Fibroblast of lung (primary cell): ENCODE results near the gene EIF5. TPM values are rescaled to one million over a fixed set of nuclear protein-coding genes. Genes with fewer than 3 reads are reported as not detected.

ENCODE experiments used
- DNase-seq, 2 donors: peaks; one replicate each; pipeline versions ENCODE4 v3.0.0 to v3.0.0-alpha.2; 2010; ENCODE audit warnings: low read depth in 2 of 2
- H2AFZ ChIP-seq: 2 replicates; pipeline ENCODE4 v1.5.1; 2012; ENCODE audit warnings: low read length, control low read depth, inconsistent platforms
- H3K27ac ChIP-seq: 2 replicates; pipeline ENCODE4 v1.5.1; 2011; ENCODE audit warnings: low read length, control low read depth; ENCODE audit not compliant: insufficient read depth
- H3K27me3 ChIP-seq: 2 replicates; pipeline ENCODE4 v1.5.1; 2011; ENCODE audit warnings: mild to moderate bottlenecking, low read length; ENCODE audit not compliant: control insufficient read depth, insufficient read depth
- H3K36me3 ChIP-seq: 2 replicates; pipeline ENCODE4 v1.5.1; 2011; ENCODE audit warnings: low read length; ENCODE audit not compliant: control insufficient read depth, insufficient read depth
- H3K4me1 ChIP-seq: 2 replicates; pipeline ENCODE4 v1.5.1; 2011; ENCODE audit warnings: low read length; ENCODE audit not compliant: control insufficient read depth, insufficient read depth; ENCODE audit errors: extremely low read depth
- H3K4me2 ChIP-seq: 2 replicates; pipeline ENCODE4 v1.5.1; 2011; ENCODE audit warnings: low read length, control low read depth; ENCODE audit not compliant: insufficient read depth; ENCODE audit errors: extremely low read depth
- H3K4me3 ChIP-seq, 4 experiments: fragments of 200-600 bp in 1 of 4; sonication (generic) in 1 of 4; replicated peaks in 1 of 4; 2 replicates each; pipeline ENCODE4 v1.5.1; 2011 to 2016; ENCODE audit warnings: low read length in 4 of 4, low read depth in 3 of 4, mild to moderate bottlenecking in 3 of 4, control low read depth in 2 of 4, inconsistent platforms in 1 of 4, mixed read lengths in 1 of 4; ENCODE audit not compliant: insufficient read depth in 1 of 4; ENCODE audit errors: control extremely low read depth in 1 of 4
- H3K79me2 ChIP-seq: 2 replicates; pipeline ENCODE4 v1.5.1; 2012; ENCODE audit warnings: mild to moderate bottlenecking, low read length, inconsistent platforms; ENCODE audit not compliant: control insufficient read depth, insufficient read depth
- H3K9ac ChIP-seq: 2 replicates; pipeline ENCODE4 v1.5.1; 2011; ENCODE audit warnings: mild to moderate bottlenecking, low read length, control low read depth; ENCODE audit not compliant: insufficient read depth
- H3K9me3 ChIP-seq: 2 replicates; pipeline ENCODE4 v1.5.1; 2012; ENCODE audit warnings: low read depth, low read length; ENCODE audit not compliant: control insufficient read depth, insufficient read depth
- H4K20me1 ChIP-seq: 2 replicates; pipeline ENCODE4 v1.5.1; 2011; ENCODE audit warnings: low read length; ENCODE audit not compliant: control insufficient read depth, insufficient read depth; ENCODE audit errors: extremely low read depth
- CTCF ChIP-seq, 2 donors: IDR thresholded peaks in 1 of 2; conservative IDR thresholded peaks in 1 of 2; 1 replicate in 1 of 2; 2 replicates in 1 of 2; pipeline ENCODE4 v1.5.1; 2011 to 2012; ENCODE audit warnings: low read length in 2 of 2, control low read depth in 1 of 2, inconsistent platforms in 1 of 2, low read depth in 1 of 2, mild to moderate bottlenecking in 1 of 2
- EZH2 ChIP-seq: IDR thresholded peaks from 2 replicates; pipeline ENCODE4 v1.5.1; 2012; ENCODE audit warnings: low read length, control low read depth, mild to moderate bottlenecking; ENCODE audit errors: missing control alignments
- polyA plus RNA-seq, 2 donors: library from polyadenylated mRNA; depleted of rRNA in 1 of 2; stranded (reverse) in 1 of 2; unstranded in 1 of 2; fragments of >200 nt; gene quantifications; 2 replicates each; pipeline ENCODE4 v1.2.1, GENCODE V29; 2011 to 2012; ENCODE audit warnings: missing spikeins in 1 of 2
- total RNA-seq: library from RNA; depleted of rRNA; stranded (reverse); fragments of >200 nt; gene quantifications from 2 replicates; pipeline ENCODE4 v1.2.1, GENCODE V29; 2014

Gene EIF5
- total and polyA plus RNA-seq, 2 donors (not counting 1 experiment from before 2014, with no cell fraction given), result 185 to 400 TPM

GRCh38 chr14:103385929-103386712 is 52.1 kb downstream of the EIF5 start:
- Histone ChIP-seq H3K9me3 (no peaks in the 10 kb centered on the region), H3K27me3 (no peaks in the 10 kb centered on the region), H3K36me3 (no peaks in the 10 kb centered on the region), H3K27ac (peak overlapping the region; percentile 91), H3K4me1 (peaks cover 9% of the 10 kb centered on the region), H3K79me2 (peaks cover 56% of the 10 kb centered on the region), H3K9ac (peak overlapping the region; percentile 98), H3K4me2 (peak overlapping the region; percentile 86), H3K4me3 (peak overlapping the region; percentile 95 to 99 (median 98)), H4K20me1 (peaks cover 6% of the 10 kb centered on the region), H2AFZ (no peak overlapping the region)
- TF ChIP-seq EZH2, result no peak
- TF ChIP-seq CTCF (conservative IDR thresholded peaks at IDR 0.05 in 1 of 2, IDR thresholded peaks at IDR 0.05 in 1 of 2; ENCODE audit: low read depth in 1 of 2, low read length in 2 of 2), result no peak
- DNase-seq, result peak in 1 of 2 donors; percentile 25

- Histone ChIP-seq H3K9me3 (no peaks in the 10 kb centered on the region), H3K27ac (peak overlapping the region; percentile 91), H3K4me1 (peaks cover 9% of the 10 kb centered on the region), H3K36me3 (no peaks in the 10 kb centered on the region), H3K4me2 (peak overlapping the region; percentile 86), H3K4me3 (peak overlapping the region; percentile 95 to 99 (median 98)), H3K9ac (peak overlapping the region; percentile 98), H2AFZ (no peak overlapping the region), H3K79me2 (peaks cover 62% of the 10 kb centered on the region), H3K27me3 (no peaks in the 10 kb centered on the region), H4K20me1 (peaks cover 6% of the 10 kb centered on the region)
- peak in 1 of 2 donors; percentile 42 for DNase-seq
- no peak for TF ChIP-seq CTCF (conservative IDR thresholded peaks at IDR 0.05 in 1 of 2, IDR thresholded peaks at IDR 0.05 in 1 of 2; ENCODE audit: low read depth in 1 of 2, low read length in 2 of 2)
- no peak for TF ChIP-seq EZH2
These were observed 52.8 kb downstream of the EIF5 start for GRCh38 chr14:103386713-103387329.

DNA sequence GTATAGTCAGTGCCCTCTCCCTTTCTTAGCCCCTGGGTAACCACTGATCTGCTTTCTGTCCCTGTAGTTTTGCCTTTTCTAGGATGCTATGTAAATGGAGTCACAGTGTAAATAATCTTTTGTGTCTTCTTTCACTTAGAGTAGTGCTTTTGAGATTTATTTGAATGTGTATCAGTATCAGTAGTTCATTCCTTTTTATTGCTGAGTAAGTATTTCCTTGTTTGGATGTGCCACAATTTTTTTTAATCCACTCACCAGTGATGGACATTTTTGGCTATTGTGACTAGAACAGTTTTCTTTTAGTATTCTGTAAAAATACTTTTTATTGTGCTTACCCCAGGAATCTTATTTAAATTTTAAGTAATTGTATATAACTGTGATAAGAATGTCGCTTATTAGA is 54.6 kb downstream of the EIF5 start:
- Histone ChIP-seq H3K4me2 (peak overlapping the region; percentile 20), H3K79me2 (peaks cover 80% of the 10 kb centered on the region), H3K36me3 (no peaks in the 10 kb centered on the region), H3K27ac (no peak overlapping the region), H3K4me1 (peaks cover 8% of the 10 kb centered on the region), H3K9ac (no peak overlapping the region), H4K20me1 (peaks cover 8% of the 10 kb centered on the region), H3K4me3 (peak overlapping the region in 2 of 4 experiments; percentile 95 to 99), H3K27me3 (no peaks in the 10 kb centered on the region), H3K9me3 (no peaks in the 10 kb centered on the region), H2AFZ (no peak overlapping the region)
- TF ChIP-seq EZH2, result no peak
- TF ChIP-seq CTCF (conservative IDR thresholded peaks at IDR 0.05 in 1 of 2, IDR thresholded peaks at IDR 0.05 in 1 of 2; ENCODE audit: low read depth in 1 of 2, low read length in 2 of 2), result no peak
- DNase-seq, result no peak
